ENCODE measurements around the gene CCPG1. TPM values are rescaled to one million over a fixed set of nuclear protein-coding genes. Genes with fewer than 3 reads are reported as not detected.

CCPG1 gene
- polyA plus RNA-seq, 1 donor (not counting 4 experiments of a cell fraction or from before 2014, with no cell fraction given): 12.4 TPM

- dilution Hi-C loops (cut with MboI; ENCODE audit: extremely low pct_ligation_motif_present, low sequenced_read_pairs): no loop called here
- Histone ChIP-seq H3K27ac (ENCODE audit: control insufficient read depth, insufficient read depth, low read length) (peak within 1 kb of the TSS; percentile 98), H3K9ac (ENCODE audit: control insufficient read depth, extremely low read depth, insufficient read depth, low read length) (peak within 1 kb of the TSS; percentile 98), H4K20me1 (ENCODE audit: control insufficient read depth, extremely low read depth, insufficient read depth, low read length) (no peaks in the 10 kb centered on the region), H3K36me3 (ENCODE audit: control insufficient read depth in 2 of 2, extremely low read depth in 1 of 2, insufficient read depth in 2 of 2, low read length in 2 of 2) (no peaks in the 10 kb centered on the region), H3K4me3 (ENCODE audit: control insufficient read depth in 2 of 3, extremely low read depth in 1 of 3, insufficient read depth in 2 of 3, low read depth in 1 of 3, low read length in 3 of 3) (peak within 1 kb of the TSS; percentile 88 to 98 (median 94)), H3K27me3 (ENCODE audit: control insufficient read depth, extremely low read depth, insufficient read depth, low read length) (no peaks in the 10 kb centered on the region), H3K4me2 (ENCODE audit: control insufficient read depth, extremely low read depth, insufficient read depth, low read depth, low read length) (peak within 1 kb of the TSS; percentile 87), H3K9me1 (ENCODE audit: control insufficient read depth, extremely low read depth, insufficient read depth, low read length) (no peaks in the 10 kb centered on the region), H3K9me3 (ENCODE audit: control insufficient read depth, low read depth, low read length) (no peaks in the 10 kb centered on the region), H3K4me1 (ENCODE audit: control insufficient read depth, extremely low read depth, insufficient read depth, low read length) (peaks cover 8% of the 10 kb centered on the region), H3K79me2 (ENCODE audit: control insufficient read depth, insufficient read depth, low read length) (peaks cover 28% of the 10 kb centered on the region), H2AFZ (ENCODE audit: control insufficient read depth, low read length) (peak within 1 kb of the TSS; percentile 98)
- FAIRE-seq: no peak
- peak; percentile 9 for DNase-seq (ENCODE audit: low read depth, low spot score)
- TF ChIP-seq EZH2 (IDR thresholded peaks at IDR 0.05; ENCODE audit: low read length): no peak
- no peak for TF ChIP-seq CTCF (optimal IDR thresholded peaks at IDR 0.05 in 1 of 3, IDR thresholded peaks at IDR 0.05 in 1 of 3, conservative IDR thresholded peaks at IDR 0.05 in 1 of 3; ENCODE audit: extremely low read depth in 1 of 3, insufficient read depth in 2 of 3, low read length in 3 of 3)
These were observed 89.3 kb downstream of the CCPG1 start, which contains the start of the genes PIGB and PIGBOS1 for GRCh38 chr15:55318588-55319494. TSS of gene PIGB (plus strand) at chr15:55319222. CDS start at chr15:55319251, 29 bp downstream. TSS of gene PIGBOS1 (minus strand) at chr15:55319123. CDS start at chr15:55317792, 1,331 bp downstream.

Other genes with a start within 250 kb of the CCPG1 start
- gene RSL24D1, start 211.4 kb downstream of the CCPG1 start, polyA plus RNA-seq: 38.5 to 99.9 TPM (median 46.6 TPM) in 3 replicates
- 5.9 to 10.8 TPM (median 8.4 TPM) in 3 replicates for gene RAB27A, start 118.5 kb downstream of the CCPG1 start, polyA plus RNA-seq
- 5.5 to 8.6 TPM (median 7.1 TPM) in 3 replicates for gene PIGBOS1, start 89.2 kb downstream of the CCPG1 start, polyA plus RNA-seq
- 13.3 to 29.1 TPM (median 24.8 TPM) in 3 replicates for gene PIGB, start 89.1 kb downstream of the CCPG1 start, polyA plus RNA-seq
- gene PIERCE2, start 136 bp upstream of the CCPG1 start, polyA plus RNA-seq: 3.2 to 4.3 TPM (median 3.4 TPM) in 3 replicates
- 2.9 to 4.3 TPM (median 3.7 TPM) in 3 replicates for gene DNAAF4, start 99.9 kb upstream of the CCPG1 start, polyA plus RNA-seq
- gene PYGO1, start 180.0 kb upstream of the CCPG1 start, polyA plus RNA-seq: 1.5 to 2.2 TPM (median 2.0 TPM) in 3 replicates